ENCODE data around the gene TGM6. TPM values are rescaled to one million over a fixed set of nuclear protein-coding genes. Genes with fewer than 3 reads are reported as not detected.
A peak's percentile ranks its signal among the peaks of the same experiment; 100 is the strongest.

Gene TGM6
- total RNA-seq, 1 experiment from 2014 or later = not detected

- no peak for DNase-seq (ENCODE audit: low read depth)
Observed at GRCh38 chr20:2364044-2364443, 16.7 kb upstream of the TGM6 start.

DNA sequence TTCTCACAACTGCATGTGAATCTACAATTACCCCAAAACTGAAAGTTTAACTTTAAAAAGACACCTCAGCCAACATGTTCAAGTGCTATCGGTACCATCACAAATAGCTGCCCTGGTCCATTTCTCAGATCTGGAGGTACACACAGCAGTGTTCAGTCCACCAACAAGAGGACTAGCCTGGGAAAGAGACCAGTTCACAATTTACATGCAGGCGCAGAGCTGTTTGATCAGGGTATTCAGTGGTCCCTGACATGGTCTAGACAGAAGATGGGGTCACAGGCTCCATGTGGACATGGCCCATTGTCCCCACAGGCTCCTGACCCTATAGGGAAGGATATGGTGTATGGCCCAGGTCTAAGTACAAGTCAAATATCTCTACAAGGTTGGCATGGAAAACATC, 15.6 kb upstream of the TGM6 start:
- no peak for DNase-seq (ENCODE audit: low read depth)

DNA sequence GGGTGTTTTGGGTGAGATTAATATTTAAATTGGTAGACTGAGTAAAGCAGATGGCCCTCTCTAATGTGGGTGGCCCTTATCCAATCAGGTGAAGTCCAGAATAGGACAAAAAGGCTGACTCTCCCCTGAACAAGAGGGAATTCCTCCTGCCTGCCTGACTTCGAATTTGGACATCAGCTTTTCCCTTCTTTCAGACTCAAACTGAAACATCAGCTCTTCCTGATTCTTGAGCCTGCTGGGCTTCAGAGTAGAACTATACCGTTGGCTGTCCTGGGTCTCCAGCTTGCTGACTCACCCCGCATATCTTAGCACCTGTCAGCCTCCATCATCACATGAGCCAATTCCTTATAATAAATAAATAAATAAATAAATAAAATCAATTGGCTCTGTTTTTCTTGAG, 15.0 kb upstream of the TGM6 start:
- no peak for DNase-seq (ENCODE audit: low read depth)

DNA sequence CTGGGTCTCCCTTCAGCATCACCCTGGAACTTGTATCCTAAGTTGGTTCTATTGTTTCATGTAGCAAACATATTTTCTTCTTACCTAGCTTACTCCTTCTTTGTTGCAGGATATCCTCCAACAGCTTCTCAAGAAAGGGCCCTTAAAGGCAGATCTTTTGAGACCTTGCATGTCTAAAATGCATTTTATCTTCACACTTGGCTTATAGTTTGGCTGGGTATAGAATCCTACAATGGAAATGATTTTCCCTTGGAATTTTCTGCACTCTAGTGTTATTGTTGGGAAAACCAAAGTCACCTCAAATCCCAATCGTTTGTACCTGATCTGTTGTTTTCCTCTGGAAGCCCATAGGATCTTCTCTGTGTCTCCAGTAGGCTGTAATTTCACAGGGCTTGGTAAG, 12.1 kb upstream of the TGM6 start:
- DNase-seq (ENCODE audit: low read depth) = no peak

DNA sequence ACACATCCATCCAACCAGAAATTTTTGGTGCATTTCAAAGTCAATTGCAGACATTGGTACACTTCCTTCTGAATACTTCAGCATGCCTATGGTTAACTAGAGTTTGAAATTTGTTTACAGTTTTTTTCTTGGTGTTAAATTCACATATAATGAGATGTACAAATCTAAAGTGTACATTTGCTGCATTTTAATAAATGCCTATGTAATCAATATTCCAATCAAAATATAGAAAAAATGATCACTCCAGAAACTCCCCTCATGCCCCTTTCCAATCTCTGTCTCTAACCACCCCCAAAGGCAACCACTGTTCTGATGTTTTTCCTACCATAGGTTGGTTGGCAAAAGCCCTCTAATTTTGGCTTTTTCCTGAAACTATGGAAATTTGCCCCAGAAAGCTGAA, 7.6 kb upstream of the TGM6 start:
- no peak for DNase-seq (ENCODE audit: low read depth)

DNA sequence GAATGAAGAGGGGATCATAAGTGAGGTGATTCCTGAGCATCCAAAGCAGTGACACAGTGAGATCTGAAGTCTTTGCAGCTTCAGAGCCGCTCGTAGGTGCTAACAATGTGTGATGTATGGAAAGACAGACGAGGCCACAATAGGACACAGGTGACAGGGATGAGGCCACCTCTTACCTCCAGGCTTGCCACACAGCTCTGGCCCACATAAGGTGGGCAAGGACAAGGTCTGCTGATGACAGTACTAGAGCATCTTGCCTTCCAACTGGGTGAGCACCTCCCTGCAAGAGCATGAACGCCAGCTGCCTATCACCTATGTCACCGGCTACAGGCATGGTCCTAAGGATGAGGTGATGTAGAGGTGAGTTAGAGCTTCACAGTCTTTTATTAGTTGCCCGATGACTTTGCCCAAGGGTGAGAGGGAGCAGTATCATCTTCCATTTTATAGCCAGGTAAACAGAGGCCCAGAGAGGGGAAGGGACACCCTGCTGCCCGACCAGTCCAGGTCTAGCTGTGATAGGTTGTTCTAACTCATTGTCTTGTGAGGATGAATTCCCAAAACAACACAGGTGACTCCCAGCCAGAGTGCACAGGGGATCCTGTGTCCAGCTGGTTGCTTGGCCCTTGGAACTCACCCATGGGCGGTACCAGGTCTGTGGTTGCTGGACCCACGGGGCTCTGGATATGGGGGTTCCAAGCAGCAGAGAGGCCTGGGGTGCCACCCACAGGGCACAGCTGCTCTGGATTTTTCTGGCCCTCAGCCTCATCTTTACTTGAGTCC, 6.2 kb upstream of the TGM6 start:
- no peak for DNase-seq (ENCODE audit: low read depth)

- DNase-seq (ENCODE audit: low read depth) = no peak
Observed at GRCh38 chr20:2378893-2379292, 1.8 kb upstream of the TGM6 start.

- no peak for DNase-seq (ENCODE audit: low read depth)
Observed at GRCh38 chr20:2379511-2380229, 1.0 kb upstream of the TGM6 start.

DNA sequence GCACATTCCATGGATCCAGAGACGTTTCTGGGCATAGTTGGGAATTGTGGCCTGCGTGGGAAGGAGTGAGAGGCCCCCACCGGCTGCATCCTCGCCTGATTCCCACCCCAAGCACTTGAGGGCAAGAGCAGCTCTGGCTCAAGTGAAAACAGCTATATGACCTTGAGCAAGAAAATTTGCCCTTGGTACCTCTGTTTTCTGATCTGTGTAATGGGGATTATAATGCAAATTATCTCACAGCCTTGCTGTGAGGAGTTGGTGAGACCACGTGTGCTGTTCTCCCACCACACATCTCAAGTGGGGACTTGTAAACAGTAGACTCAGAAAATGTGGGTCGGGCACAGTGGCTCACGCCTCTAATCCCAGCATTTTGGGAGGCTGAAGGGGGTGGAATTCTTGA, 602 bp downstream of the TGM6 start:
- no peak for DNase-seq (ENCODE audit: low read depth)

GRCh38 chr20:2382833-2383232, 2.1 kb downstream of the TGM6 start:
- no peak for DNase-seq (ENCODE audit: low read depth)

DNA sequence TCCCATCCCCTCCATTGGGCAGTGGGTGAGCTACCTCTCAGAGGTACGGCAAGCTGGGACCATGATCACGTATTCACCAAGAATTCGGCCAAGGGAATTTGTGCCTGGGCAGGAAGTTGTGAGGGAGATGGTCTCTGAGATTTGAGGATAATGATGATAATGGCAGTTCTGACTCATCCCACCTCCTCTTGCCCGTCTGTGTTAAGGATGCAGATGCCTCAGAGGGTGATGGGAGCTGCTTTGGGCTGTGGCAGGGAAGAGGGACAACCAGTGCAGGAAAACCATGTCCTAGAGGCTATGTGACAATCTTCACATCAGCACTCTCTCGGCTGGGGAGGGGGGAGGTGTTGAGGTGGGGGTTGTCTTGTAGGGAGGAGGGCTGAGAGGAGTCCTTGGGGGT, 4.3 kb downstream of the TGM6 start:
- peak; percentile 61 for DNase-seq (ENCODE audit: low read depth)

DNA sequence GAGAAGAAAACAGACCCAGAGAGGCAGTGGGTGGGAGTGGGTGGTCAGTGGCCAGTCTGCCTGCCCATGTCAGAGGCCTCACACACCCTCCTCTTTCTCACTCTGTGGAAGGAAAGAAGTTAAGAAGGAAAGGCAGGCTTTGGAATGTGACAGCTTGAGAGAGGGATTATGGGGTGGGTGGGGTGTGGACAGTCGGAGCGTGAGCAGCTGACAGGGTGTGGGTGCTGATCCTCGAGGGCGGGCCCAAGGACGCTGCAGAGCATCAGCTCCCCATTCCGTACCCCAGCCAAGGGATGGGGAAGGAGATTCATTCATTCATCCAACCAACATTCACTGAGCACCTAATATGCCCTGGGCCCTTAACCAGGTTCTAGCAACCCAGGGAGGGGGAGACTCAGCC, 4.8 kb downstream of the TGM6 start:
- no peak for DNase-seq (ENCODE audit: low read depth)

DNA sequence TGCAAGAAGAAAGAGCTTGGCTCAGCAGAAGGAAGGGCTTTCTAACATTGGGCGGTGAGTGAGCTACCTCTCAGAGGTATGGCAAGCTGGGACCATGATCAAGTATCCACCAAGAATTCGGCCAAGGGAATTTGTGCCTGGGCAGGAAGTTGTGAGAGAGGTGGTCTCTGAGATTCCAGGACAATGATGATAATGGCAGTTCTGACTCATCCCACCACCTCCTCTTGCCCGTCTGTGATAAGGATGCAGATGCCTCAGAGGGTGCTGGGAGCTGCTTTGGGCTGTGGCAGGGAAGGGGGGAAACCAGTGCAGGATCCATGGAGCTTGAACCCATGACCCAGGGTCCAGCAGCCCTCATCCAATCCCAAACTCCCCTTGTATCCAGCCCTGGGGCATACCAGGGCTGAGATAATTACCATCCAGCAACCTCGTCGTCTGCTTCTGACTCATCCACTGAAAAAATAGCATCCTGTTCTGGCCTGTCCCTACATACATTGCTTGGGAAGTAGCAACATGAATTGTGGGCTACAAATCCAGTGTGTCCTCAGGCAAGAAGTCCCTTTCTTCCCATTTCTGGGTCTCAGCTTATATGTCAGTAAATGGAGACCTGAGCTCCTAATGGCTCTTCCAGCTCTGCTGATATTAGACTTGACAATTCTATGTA, 5.9 kb downstream of the TGM6 start:
- DNase-seq (ENCODE audit: low read depth) = peak; percentile 84

- DNase-seq (ENCODE audit: low read depth) = peak; percentile 47
Observed at GRCh38 chr20:2387180-2387577, 6.5 kb downstream of the TGM6 start.

DNA sequence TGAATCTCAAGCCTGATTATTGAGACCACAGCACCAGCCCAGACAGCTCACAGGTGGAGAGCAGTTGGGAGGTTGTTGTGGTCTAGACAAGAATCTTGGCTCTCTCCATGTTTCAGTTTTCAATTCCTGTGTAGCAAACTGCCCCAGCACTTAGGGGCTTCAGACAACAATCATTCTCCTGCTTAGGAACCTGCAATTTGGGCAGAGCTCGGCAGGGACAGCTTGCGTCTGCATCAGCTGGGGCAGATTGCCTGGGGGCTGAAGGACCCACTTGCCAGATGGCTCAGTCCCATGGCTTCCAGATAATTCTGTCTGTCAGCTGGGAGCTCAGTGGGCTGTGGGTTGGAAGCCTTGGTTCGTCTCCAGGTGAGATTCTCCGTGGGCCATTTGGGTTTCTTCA, 6.9 kb downstream of the TGM6 start:
- no peak for DNase-seq (ENCODE audit: low read depth)

DNA sequence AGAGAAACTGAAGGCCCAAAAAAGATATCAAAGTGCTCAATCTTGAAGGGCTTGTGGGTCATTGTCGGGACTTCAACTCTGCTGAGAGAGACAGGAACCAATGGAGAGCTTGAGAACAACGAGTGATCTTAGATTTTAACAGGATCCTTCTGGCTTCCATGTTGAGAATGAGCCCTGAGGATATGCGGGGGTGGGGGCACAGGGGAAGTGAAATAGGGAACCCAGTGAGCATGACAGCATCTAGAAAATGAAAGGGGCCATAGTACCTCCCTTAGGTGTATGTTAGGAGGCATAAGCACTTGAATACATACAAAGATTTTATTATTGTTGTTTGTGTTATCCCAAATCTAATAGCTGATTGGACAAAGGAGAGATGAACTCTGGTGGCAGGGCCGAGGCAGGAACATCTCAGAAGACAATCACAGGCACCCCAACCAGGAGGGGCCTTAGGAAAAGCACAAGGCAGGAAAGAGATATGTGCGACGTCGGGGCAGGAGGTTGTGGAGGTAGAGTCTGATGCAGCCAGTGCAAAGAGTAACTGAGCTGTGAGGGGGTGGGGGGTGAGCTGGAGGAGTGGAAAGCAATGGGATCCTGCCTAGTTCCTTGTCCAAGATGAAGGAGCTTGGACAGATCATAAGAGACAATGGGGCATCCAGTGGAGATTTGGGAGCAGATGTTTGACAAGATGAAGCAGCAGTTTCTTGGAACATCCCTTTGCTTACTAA, 10.4 kb downstream of the TGM6 start:
- no peak for DNase-seq (ENCODE audit: low read depth)

DNA sequence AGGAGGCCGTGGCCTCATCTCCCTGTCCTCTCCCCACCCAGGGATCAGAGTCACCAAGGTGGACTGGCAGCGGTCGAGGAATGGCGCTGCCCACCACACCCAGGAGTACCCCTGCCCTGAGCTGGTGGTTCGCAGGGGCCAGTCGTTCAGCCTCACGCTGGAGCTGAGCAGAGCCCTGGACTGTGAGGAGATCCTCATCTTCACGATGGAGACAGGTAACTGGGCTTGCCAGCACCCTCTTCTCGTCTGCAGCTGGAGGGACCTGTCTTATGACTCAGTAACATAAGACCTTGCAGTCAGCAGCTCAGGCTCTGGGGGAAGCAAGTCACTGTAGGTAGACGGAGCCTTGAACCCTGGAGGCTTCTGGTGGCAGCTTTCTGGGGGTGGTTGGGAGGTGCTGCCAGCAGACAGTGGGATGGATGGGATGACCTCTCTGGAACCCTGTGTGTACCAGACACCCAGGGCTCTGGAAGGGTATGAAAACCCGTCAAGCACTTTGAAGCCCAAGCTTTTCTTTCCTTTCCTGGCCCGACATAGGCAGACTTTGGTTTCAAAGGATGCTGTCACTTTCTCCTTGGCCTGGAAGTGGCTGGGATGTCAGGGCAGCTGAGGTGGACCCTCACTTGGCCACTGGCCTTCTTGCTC, 13.8 kb downstream of the TGM6 start:
- no peak for DNase-seq (ENCODE audit: low read depth)

DNA sequence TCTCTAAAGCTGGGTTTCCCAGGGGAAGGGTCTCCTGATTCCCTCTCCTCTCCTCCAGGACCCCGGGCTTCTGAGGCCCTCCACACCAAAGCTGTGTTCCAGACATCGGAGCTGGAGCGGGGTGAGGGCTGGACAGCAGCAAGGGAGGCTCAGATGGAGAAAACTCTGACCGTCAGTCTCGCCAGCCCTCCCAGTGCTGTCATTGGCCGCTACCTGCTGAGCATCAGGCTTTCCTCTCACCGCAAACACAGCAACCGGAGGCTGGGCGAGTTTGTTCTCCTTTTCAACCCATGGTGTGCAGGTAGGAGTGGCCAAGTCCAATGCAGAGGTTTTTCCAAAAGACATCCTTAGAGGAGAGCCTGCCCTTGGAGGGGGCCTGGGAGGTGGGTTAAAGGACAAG, 14.4 kb downstream of the TGM6 start:
- DNase-seq (ENCODE audit: low read depth) = no peak

- no peak for DNase-seq (ENCODE audit: low read depth)
Observed at GRCh38 chr20:2396241-2396814, 15.6 kb downstream of the TGM6 start.

GRCh38 chr20:2397091-2397490, 16.4 kb downstream of the TGM6 start:
- DNase-seq (ENCODE audit: low read depth) = no peak

GRCh38 chr20:2397595-2398145, 17.0 kb downstream of the TGM6 start:
- DNase-seq (ENCODE audit: low read depth) = no peak
